HG03139 (cell line): Measurements from ENCODE around the gene HEXA.
"Not testable (repeated sequence)": the region's sequence is repeated elsewhere in the genome, so short reads cannot be mapped to it uniquely, and the experiment has no call there.

Experiments used
- ATAC-seq: cut with Tn5 transposase; IDR thresholded peaks from one replicate; pipeline ENCODE4 v1.9.1; 2021; ENCODE audit not compliant: unreplicated experiment

The HEXA gene

DNA sequence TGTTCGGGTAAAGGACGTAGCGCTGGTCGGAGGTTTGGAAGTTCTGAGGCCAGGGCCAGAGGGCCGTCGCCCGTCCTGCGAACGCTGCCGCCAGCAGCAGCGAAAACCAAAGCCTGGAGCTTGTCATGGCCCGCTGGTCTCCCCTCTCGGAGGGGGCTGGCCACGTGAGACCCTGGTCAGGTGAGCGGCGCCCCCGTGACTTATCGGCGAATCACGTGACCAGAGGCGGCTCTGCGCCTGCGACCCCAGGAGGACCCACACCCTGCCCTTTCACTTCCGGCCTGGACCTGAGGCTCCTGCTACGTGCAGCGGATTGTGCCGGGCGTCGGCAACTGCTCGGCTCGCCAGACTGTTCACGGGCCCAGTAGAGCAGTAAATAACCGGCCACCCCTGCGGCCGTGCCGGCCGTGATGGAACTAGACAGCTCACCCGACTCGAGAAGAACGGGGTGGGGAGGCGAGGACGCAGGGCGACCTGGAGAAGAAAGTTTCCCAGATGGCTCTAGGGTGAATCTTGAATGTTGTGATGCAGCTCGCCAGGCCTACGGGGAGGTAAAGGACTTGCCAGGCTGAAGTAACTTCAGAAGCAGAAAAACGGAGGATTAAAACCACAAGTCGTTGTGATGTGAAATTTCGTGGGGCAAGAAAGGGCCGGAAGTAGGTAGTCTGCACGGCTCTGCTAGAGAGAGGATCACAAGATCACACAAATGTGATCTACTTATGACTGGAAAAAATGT, at the start of gene HEXA:
Gene HEXA (minus strand): TSS at position 169 of the 736 bp plus-strand sequence. CDS start 42 bp downstream, at position 127.
- peak; percentile 88 for ATAC-seq

DNA sequence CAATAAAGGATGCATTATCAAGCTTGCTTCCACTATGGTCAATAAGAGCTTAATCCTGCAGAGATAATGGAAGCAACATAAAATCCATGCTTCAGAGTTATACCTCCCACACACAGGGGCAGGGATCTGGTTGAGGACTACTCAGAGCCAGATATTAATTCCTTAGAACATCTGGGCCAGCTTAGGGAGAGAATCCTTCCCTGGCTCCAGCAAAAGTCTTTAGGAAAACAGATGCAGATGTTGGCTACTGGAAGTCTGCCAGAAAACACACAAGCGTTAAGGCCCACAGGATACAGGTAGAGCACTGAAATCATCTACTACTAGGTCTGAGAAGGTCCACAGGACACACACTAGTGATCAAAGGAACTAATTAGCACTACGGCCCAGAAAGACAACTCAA, 47.4 kb upstream of the HEXA start:
- no peak for ATAC-seq

DNA sequence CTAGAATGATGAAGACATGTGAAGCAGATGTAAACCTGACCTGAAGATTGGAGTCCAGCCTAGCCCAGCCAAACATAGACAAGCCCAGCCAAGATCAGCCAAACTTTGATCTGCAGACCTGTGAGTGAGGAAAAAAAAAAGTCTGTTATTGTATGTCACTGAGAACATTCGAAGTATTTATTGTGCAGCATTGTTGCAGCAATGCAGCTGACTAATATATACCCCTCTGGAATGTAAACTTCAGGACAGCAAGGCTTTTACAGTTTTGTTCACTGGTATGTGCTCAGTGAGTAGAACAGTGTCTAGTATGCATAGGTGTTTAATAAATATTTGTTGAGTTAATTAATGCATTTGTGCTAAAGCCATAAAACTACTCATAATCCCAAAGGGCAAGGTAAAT, 45.7 kb upstream of the HEXA start:
- no peak for ATAC-seq

DNA sequence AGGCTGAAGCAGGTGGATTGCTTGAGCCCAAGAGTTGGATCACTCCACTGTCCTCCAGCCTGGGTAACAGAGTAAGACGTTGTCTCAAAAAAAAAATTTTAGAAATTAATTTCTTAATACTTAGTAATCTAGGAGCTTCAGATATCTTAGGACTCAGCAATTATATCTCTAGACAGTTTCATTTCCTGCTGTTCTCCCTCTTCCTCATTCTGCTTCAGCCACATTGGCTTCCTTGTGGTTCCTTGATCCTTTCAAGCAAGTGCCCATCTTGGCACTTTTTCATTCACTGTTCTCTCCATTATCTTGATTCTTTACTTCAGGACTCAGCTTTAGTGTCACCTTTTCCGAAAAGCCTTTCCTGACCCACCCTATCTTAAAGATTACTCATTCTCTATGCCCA, 44.8 kb upstream of the HEXA start:
- ATAC-seq: no peak

DNA sequence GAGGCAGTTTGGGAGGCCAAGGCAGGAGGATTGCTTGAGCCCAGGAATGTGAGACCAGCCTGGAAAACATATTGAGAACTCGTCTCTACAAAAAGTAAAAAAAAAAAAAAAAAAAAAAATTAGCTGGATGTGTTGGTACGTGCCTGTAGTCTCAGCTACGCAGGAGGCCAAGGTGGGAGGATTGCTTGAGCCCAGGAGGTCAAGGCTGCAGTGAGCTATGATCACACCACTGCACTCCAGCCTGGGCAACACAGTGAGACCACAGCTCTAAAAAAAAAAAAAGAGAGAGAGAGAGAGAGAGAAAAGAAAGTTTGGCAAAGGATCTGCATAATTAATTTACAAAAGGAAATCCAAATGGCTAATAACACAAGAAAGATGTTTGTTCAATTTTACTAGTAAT, 44.0 kb upstream of the HEXA start:
- ATAC-seq: not testable (repeated sequence)

DNA sequence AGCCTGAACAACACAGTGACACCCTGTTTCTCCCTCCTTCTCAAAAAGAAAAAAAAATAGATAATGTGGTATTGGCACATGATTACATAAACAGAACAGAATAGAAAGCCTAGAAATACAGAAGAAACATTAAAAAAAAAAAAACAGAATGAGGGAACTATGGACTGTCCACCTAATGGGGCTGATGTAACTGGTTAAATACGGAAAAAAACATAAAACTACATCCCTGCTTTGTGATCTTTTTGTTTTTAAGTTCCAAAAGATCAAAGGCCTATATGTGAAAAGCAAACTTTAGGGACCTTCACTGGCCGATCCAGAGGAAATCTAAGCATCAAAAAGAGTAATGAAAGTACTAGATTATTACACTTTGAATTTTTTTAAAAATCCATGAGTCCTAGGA, 39.5 kb upstream of the HEXA start:
- ATAC-seq: no peak

DNA sequence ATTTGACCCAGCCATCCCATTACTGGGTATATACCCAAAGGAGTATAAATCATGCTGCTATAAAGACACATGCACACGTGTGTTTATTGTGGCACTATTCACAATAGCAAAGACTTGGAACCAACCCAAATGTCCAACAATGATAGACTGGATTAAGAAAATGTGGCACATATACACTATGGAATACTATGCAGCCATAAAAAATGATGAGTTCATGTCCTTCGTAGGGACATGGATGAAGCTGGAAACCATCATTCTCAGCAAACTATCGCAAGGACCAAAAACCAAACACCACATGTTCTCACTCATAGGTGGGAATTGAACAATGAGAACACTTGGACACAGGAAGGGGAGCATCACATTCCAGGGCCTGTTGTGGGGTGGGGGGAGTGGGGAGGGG, 37.5 kb upstream of the HEXA start:
- ATAC-seq: not testable (repeated sequence)

DNA sequence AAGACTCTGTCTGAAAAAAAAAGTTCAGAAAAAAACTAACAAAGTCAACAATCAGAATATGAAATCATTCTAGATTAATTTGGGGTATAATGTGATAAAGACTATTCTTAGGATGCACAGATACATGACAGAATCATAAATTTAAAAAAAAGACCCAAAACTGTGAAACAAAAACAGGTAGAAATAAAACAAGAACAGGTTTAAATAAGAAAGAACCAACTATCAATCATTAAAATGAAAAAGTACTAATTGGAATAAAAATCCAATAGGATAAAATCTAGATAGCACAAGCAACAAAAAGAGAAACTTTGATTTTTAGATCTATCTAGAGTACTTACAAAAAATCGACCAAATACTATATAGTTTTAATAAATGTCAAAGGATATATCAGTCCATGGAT, 35.7 kb upstream of the HEXA start:
- no peak for ATAC-seq

DNA sequence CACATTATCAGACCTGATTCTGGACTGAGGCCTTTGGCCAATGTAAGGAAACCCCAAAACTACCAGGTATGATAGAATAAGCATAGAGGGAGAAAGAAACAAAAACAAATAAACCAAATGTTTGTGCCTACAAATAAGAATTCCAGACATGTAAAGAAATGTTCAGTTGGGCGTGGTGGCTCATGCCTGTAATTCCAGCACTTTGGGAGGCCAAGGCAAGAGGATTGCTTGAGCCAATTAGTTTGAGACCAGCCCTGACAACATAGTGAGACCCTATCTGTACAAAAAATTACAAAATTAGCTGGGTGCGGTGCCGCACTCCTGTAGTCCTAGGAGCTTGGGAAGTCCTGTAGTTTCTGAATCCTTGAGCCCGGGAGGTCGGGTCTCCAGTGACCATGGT, 35.3 kb upstream of the HEXA start:
- no peak for ATAC-seq

DNA sequence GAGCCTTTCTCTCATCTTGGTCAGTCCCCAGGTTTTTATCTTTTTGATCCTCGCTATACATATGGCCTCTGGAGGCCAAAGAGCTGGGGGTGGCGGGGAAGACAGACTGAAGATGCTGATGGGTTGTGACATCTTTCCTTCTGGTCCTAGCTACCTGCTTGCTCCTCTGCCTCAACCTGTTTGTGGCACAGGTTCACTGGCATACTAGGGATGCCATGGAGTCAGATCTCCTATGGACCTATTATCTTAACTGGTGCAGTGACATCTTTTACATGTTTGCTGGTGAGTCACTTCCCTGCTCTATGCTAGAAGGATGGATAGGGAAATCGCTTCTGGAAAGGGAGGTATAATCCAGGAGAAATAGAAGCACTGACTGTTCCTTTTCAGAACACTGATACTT, 31.1 kb upstream of the HEXA start:
- ATAC-seq: no peak

DNA sequence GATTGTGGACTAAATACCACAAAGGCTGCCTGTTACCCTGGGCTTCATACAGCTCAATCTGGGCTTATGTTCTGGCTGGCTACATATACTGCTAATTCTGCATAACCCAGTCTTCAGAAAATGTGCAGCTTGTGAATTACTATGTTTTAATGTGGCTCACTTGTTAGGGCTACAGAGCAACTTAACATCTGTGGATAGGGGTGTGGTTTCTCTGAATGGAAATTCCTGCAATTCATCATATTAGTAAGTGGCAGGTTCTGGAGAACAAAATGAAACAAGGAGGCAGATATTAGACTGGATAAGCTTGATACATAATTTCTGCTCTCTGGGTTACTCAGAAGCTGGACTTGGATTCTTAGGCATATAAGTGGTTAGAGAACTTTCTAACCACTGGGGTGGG, 29.0 kb upstream of the HEXA start:
- ATAC-seq: no peak

DNA sequence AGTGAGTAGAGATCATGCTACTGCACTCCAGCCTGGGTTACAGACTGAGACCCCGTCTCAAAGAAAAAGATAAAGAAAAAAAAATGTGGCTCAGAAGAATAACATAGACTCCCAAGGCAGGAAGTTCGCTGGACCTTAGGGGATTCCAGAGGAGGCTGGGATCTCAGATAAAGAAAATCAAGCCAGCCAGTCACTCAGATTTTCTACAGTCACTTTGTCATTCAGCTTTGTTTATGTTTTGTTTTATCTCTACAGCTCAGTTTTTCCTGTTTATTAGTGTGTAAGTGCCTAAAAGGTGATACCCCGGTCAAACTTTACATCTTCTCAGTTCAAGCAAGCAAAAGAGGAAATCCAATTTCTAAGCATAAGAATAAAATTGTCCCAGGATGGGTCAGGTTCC, 28.5 kb upstream of the HEXA start:
- ATAC-seq: no peak

DNA sequence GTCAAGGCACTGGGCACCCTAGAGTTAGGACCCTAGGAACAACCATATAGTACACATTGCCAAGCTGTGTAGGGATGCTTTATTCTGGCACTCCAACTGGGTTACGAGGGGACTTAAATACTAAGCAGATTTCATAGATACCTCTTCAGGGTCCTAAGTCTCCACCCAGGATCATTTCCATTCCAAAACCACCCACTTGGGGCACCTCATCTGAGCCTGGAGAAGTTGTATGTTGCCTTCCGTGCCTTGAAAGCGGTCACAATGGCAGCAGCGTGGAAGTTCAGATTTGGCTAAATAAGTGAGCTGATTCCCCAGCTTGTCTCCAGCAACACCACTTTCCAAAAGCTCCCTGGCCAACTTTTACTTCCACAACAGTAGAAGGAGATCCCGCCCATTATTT, 26.9 kb upstream of the HEXA start:
- no peak for ATAC-seq

DNA sequence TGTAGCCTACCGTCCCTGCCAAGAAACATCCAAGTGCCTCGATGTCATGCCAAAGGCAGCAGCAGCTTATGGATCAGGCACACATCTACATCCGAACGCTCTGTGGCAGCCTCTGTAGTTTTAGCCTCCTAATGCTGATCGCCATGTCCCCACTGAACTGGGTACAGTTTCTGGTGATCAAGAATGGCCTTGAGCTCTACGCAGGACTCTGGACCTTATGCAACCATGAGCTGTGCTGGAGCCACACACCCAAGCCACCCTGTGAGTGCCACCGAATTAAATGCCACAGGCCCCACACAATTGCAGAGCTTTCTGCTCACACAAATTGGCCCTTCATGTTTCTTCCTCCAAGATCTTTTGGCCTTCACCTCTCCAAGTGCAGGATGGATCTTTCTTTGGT, 22.8 kb upstream of the HEXA start:
- no peak for ATAC-seq

DNA sequence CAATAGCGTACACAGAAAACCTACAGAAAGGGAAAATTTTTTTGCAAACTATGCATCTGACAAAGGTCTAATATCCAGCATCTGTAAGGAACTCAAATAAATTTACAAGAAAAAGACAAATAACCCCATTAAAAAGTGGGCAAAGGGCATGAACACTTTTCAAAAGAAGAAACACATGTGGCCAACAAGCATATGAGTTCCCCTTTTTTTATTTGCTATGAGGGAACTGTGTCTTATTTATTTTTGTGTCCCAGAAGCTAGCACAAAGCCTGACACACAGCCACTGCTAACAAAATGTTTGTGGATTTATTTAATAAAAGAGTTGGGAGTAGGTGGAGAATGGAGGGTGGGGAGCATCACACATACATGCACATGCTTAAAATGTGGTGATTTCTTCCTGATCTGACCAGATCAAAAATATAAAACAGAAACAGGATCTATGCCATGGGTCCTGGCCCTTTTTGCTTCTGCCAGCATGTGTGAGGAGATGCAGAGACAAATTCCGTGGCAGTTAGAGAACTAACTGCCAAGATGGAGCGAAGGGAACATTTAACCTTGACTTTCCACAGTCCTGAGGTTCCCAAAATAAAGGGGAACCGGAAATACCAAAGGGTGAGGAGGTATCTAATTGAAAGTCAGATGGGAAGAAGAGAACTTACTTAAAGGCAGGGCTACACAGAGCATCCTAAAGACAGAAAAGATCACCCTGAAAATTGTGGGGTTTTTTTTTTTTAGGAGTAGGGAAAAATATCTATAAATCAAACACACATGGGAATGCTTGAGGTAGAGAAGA, 22.2 kb upstream of the HEXA start, which contains the start of gene TMEM202:
Gene TMEM202 (plus strand): TSS at position 510 of the 793 bp plus-strand sequence. CDS start 22 bp downstream, at position 532.
- ATAC-seq: no peak

DNA sequence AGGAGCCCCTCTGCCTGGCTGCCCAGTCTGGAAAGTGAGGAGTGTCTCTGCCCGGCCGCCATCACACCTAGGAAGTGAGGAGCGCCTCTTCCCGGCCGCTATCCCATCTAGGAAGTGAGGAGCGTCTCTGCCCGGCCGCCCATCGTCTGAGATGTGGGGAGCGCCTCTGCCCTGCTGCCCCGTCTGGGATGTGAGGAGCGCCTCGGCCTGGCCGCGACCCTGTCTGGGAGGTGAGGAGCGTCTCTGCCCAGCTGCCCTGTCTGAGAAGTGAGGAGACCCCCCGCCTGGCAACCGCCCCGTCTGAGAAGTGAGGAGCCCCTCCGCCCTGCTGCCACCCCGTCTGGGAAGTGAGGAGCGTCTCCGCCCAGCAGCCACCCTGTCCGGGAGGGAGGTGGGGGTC, 20.5 kb upstream of the HEXA start:
- ATAC-seq: not testable (repeated sequence)

DNA sequence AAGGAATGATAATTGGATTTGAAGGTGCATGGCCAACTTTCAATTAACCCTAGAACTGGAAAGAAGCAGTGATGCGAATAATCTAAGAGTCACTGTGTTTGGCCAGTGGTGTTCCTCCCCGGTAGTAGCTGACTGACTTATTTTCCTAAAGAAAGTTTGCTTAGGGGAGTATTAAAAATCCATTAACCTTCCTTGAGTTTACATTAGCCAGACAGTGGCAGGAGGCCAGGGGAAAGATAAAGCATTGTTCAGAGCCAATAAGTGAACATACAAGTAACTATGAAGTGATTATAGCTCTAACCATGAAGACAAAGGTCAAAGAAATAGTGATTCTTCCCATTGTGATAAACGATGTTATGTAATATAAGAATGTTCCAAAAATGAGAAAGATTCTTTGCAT, 13.4 kb upstream of the HEXA start:
- ATAC-seq: no peak

DNA sequence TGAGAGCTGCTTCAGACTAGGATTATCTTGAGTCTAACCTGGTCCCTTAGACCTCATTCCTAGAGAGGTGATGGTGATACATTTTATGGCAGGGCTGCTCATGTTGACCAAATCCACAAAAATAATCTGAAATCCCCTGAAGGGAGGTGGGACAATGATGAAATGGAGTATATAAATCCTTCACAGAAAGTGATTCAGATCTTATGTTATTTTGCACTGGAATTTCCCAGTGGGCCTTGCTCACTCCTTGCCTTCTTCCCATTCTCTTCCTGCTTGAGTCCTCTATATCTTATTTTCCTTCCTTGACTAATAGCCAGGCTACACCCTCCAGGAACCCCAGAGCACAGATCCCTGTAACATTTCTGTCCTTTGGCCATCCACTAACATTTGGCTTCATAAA, 11.9 kb upstream of the HEXA start:
- no peak for ATAC-seq

DNA sequence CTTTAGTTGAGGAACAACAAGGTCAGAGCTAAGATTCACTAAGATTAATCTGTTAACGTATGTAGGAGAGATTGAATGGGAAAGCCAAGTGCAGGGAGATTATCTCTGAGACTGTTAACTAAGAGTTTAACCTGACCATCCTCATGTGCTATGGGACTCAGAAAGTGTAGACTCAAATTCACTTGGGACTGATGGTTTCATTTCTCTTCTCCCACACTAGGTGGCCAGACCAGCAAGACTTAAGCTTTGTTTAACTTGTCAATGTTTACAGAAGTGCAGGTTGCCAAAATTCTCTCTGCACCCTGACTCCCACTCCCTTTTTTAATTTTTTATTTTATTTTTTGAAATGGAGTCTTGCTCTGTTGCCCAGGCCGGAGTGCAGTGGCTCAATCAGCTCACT, 6.3 kb upstream of the HEXA start:
- ATAC-seq: no peak

DNA sequence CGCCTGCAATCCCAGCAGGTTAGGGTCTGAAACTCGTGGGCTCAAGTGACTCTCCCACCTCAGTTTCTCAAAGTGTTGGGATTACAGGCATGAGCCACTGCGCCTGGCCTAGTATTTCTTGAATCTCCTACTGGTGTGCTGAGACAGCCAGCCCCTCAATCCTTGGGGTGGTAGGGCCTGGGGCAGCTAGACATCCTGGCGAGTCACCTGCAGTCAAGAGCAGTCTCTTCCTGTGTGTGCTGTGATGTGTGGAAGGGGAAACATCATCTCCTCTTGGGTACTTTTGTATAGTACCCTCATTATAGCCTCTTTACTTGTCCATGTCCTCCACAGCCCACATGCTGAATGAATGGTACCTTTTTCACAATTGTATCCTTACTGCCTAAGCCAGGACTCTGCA, 4.9 kb upstream of the HEXA start:
- ATAC-seq: no peak

DNA sequence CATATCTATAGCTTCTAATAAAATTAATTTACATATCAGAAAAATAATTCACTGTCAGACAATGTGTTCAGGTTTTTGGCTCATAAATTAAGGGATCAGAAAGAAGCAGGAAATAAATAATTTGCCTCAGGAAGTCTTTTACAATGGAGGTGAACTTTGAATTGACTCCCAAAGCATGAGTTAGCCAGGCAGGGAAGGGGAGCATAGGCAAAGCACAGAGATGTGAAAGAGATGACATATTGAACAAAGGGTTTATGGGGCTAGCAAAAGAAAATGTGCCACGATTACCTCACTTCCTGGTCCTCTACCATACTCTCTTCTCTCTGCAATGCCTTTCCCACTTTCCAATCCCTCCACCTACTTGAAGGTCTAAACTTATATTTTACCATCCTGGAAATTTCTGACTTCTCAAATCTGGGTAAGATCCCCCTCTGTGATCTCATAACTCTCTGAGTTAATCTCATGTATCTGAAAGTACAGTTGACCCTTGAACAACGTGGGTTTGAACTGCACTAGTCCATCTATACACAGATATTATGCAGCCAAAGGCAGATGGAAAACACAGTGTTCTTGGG, 4.1 kb upstream of the HEXA start:
- ATAC-seq: no peak

DNA sequence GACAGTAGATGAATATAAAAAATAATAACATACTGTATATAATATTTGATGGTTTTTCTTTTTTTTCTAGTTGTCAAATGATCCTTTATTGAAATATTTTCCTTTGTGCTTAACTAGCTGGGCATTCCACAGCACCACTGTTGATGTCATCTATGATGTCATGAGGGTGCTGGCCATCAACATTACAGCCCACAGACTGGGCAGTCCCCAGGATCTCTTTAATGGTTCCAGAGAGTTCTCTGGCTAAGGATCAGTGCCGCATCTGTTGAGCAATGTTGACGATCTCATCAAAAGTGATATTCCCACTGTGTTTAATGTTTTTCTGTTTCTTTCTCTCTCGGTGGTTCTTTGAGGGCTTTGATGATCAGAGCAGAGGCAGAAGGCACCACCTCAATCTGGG, 3.3 kb upstream of the HEXA start:
- not testable (repeated sequence) for ATAC-seq
